PC-9 (cell line): ENCODE results near the gene KRTAP1-1.

Experiments used
- CTCF ChIP-seq: fragments of 200-600 bp; sonication (generic); conservative IDR thresholded peaks from 2 replicates; pipeline ENCODE4 v1.6.1; 2017; ENCODE audit warnings: mixed run types, antibody characterized with exemption, mild to moderate bottlenecking, moderate library complexity
- EZH2 ChIP-seq: fragments of 200-600 bp; sonication (generic); IDR thresholded peaks from 2 replicates; pipeline ENCODE4 v1.8.0; 2017; ENCODE audit warnings: antibody characterized with exemption, low read depth

- no peak for TF ChIP-seq EZH2
- no peak for TF ChIP-seq CTCF
Measured at GRCh38 chr17:40992666-40993065, 48.6 kb downstream of the KRTAP1-1 start.
